Measurements from ENCODE around the gene CSRP1. TPM values are rescaled to one million over a fixed set of nuclear protein-coding genes. Genes with fewer than 3 reads are reported as not detected.

Gene CSRP1
- total and polyA plus RNA-seq, 2 experiments from 2014 or later: 5.8 to 29.9 TPM

DNA sequence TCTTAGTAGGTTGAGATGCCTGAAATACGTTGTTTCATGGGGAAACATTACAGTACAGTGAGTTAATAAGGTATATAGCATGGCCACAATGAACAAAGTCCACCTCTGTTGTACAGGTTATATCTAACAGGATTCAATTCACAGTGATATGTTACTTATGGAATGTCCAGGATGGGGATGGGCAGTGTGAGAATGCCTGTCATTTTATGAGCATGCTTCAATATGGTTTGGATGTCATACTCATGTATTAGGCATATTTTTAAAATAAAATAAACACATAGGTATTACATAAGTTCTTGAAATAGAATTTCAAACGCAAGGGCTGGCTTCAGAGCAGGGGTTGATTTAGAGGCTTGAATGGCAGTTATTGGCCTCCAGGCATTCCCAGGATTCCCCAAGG is 31.8 kb downstream of the CSRP1 start (continued):
- TF ChIP-seq, protein P1, sequence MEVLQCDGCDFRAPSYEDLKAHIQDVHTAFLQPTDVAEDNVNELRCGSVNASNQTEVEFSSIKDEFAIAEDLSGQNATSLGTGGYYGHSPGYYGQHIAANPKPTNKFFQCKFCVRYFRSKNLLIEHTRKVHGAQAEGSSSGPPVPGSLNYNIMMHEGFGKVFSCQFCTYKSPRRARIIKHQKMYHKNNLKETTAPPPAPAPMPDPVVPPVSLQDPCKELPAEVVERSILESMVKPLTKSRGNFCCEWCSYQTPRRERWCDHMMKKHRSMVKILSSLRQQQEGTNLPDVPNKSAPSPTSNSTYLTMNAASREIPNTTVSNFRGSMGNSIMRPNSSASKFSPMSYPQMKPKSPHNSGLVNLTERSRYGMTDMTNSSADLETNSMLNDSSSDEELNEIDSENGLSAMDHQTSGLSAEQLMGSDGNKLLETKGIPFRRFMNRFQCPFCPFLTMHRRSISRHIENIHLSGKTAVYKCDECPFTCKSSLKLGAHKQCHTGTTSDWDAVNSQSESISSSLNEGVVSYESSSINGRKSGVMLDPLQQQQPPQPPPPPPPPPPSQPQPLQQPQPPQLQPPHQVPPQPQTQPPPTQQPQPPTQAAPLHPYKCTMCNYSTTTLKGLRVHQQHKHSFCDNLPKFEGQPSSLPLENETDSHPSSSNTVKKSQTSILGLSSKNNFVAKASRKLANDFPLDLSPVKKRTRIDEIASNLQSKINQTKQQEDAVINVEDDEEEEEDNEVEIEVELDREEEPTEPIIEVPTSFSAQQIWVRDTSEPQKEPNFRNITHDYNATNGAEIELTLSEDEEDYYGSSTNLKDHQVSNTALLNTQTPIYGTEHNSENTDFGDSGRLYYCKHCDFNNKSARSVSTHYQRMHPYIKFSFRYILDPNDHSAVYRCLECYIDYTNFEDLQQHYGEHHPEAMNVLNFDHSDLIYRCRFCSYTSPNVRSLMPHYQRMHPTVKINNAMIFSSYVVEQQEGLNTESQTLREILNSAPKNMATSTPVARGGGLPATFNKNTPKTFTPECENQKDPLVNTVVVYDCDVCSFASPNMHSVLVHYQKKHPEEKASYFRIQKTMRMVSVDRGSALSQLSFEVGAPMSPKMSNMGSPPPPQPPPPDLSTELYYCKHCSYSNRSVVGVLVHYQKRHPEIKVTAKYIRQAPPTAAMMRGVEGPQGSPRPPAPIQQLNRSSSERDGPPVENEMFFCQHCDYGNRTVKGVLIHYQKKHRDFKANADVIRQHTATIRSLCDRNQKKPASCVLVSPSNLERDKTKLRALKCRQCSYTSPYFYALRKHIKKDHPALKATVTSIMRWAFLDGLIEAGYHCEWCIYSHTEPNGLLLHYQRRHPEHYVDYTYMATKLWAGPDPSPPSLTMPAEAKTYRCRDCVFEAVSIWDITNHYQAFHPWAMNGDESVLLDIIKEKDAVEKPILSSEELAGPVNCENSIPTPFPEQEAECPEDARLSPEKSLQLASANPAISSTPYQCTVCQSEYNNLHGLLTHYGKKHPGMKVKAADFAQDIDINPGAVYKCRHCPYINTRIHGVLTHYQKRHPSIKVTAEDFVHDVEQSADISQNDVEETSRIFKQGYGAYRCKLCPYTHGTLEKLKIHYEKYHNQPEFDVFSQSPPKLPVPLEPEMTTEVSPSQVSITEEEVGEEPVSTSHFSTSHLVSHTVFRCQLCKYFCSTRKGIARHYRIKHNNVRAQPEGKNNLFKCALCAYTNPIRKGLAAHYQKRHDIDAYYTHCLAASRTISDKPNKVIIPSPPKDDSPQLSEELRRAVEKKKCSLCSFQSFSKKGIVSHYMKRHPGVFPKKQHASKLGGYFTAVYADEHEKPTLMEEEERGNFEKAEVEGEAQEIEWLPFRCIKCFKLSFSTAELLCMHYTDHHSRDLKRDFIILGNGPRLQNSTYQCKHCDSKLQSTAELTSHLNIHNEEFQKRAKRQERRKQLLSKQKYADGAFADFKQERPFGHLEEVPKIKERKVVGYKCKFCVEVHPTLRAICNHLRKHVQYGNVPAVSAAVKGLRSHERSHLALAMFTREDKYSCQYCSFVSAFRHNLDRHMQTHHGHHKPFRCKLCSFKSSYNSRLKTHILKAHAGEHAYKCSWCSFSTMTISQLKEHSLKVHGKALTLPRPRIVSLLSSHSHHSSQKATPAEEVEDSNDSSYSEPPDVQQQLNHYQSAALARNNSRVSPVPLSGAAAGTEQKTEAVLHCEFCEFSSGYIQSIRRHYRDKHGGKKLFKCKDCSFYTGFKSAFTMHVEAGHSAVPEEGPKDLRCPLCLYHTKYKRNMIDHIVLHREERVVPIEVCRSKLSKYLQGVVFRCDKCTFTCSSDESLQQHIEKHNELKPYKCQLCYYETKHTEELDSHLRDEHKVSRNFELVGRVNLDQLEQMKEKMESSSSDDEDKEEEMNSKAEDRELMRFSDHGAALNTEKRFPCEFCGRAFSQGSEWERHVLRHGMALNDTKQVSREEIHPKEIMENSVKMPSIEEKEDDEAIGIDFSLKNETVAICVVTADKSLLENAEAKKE (CRISPR knock-in tag; IDR thresholded peaks at IDR 0.05): no peak
- TF ChIP-seq NANOG (IDR thresholded peaks at IDR 0.05; ENCODE audit: borderline replicate concordance) (no peak), STAT1 (IDR thresholded peaks at IDR 0.05; ENCODE audit: unreplicated experiment) (no peak), ZNF331 (CRISPR knock-in tag; IDR thresholded peaks at IDR 0.05; ENCODE audit: low read depth) (no peak)

DNA sequence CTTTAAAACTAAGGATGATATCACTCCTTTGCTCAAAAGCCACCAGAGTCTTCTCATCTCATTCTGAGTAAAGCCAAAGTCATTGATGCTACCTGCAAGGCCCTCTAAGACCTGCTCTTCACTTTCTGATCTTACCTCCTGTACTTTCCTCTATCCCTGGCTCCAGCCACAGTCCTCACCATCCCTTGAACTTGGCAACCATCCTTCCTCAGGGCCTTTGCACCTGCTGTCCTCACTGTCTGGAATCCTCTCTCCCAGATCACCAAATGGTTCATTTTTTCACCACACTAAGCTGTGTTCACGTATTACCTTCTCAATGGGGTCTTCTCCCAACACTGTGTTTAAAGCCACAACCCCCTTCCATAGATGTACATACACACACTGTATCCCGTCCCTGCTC is 33.6 kb downstream of the CSRP1 start:
- Histone ChIP-seq H4K20me1 (replicated peaks; ENCODE audit: insufficient read depth) (no peaks in the 10 kb centered on the region), H3K27me3 (ENCODE audit: insufficient read depth) (peaks cover 35% of the 10 kb centered on the region), H3K79me2 (replicated peaks; ENCODE audit: insufficient read depth) (peaks cover 3% of the 10 kb centered on the region), H3K4me1 (ENCODE audit: insufficient read depth) (peaks cover 6% of the 10 kb centered on the region), H3K36me3 (ENCODE audit: insufficient read depth) (no peaks in the 10 kb centered on the region), H3K27ac (ENCODE audit: low read depth) (no peak overlapping the region), H3K4me2 (no peak overlapping the region), H3K9me2 (ENCODE audit: insufficient read depth) (0 out of 2 replicates have a peak, but pooled peaks cover 6% of the 10 kb centered on the region), H3F3A (replicated peaks; ENCODE audit: low read depth) (0 out of 2 replicates have a peak, but pooled peaks cover 4% of the 10 kb centered on the region), H3K4me3 (no peak overlapping the region), H2AFZ (no peak overlapping the region)
- DNase-seq (ENCODE audit: low spot score): no peak
- no peak for ATAC-seq
- Mint-ChIP-seq H3K27me3 (ENCODE audit: insufficient read depth, low read depth, poor library complexity) (peaks cover 37% of the 10 kb centered on the region), H3K27ac (no peak overlapping the region), H3K4me1 (peaks cover 18% of the 10 kb centered on the region), H3K4me3 (no peak overlapping the region), H3K9me3 (no peaks in the 10 kb centered on the region), H3K36me3 (ENCODE audit: low read depth) (no peaks in the 10 kb centered on the region; the same call in 2 of the 3 replicates)
- no peak for TF ChIP-seq JUNB (IDR thresholded peaks at IDR 0.05; ENCODE audit: unreplicated experiment)
- TF ChIP-seq, protein P1 (CRISPR knock-in tag; IDR thresholded peaks at IDR 0.05): no peak
- TF ChIP-seq EZH2 (IDR thresholded peaks at IDR 0.05; ENCODE audit: low read depth, unreplicated experiment): no peak
- TF ChIP-seq STAT1 (IDR thresholded peaks at IDR 0.05; ENCODE audit: unreplicated experiment): no peak
- TF ChIP-seq, protein P2, sequence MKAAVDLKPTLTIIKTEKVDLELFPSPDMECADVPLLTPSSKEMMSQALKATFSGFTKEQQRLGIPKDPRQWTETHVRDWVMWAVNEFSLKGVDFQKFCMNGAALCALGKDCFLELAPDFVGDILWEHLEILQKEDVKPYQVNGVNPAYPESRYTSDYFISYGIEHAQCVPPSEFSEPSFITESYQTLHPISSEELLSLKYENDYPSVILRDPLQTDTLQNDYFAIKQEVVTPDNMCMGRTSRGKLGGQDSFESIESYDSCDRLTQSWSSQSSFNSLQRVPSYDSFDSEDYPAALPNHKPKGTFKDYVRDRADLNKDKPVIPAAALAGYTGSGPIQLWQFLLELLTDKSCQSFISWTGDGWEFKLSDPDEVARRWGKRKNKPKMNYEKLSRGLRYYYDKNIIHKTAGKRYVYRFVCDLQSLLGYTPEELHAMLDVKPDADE (IDR thresholded peaks at IDR 0.05): no peak
- TF ChIP-seq EZH2phosphoT487 (IDR thresholded peaks at IDR 0.05; ENCODE audit: unreplicated experiment): no peak
- TF ChIP-seq POLR2AphosphoS5 (IDR thresholded peaks at IDR 0.05; ENCODE audit: low read depth): no peak
